Calu3 (cell line): ENCODE measurements around the gene TTC19. TPM values are rescaled to one million over a fixed set of nuclear protein-coding genes. Genes with fewer than 3 reads are reported as not detected.

Experiments used
- BruUV-seq: library from RNA; stranded (reverse); fragments of 400-500 nt; replicated peaks from 2 replicates; lab custom pipeline; 2021; lab: Mats Ljungman, UMichigan
- CTCF ChIA-PET: fragments of 300-600 bp; sonication (Branson Sonifier 250); formaldehyde crosslinking; loops from one replicate; lab custom pipeline; 2022; ENCODE audit warnings: antibody characterized with exemption; lab: Charles Lee
- DNase-seq: peaks from one replicate; pipeline ENCODE4 v3.0.0; 2022
- H3K27ac Mint-ChIP-seq: one replicate; pipeline ENCODE4 v1.8.0; 2022; ENCODE audit warnings: mixed read lengths; ENCODE audit not compliant: unreplicated experiment
- H3K27me3 Mint-ChIP-seq: one replicate; pipeline ENCODE4 v1.8.0; 2022; ENCODE audit warnings: mixed read lengths; ENCODE audit not compliant: unreplicated experiment
- H3K36me3 Mint-ChIP-seq: one replicate; pipeline ENCODE4 v1.8.0; 2022; ENCODE audit warnings: mild to moderate bottlenecking, moderate library complexity, mixed read lengths; ENCODE audit not compliant: insufficient read depth, unreplicated experiment
- H3K4me1 Mint-ChIP-seq: one replicate; pipeline ENCODE4 v1.8.0; 2022; ENCODE audit warnings: mild to moderate bottlenecking, low read depth, mixed read lengths; ENCODE audit not compliant: unreplicated experiment
- H3K4me3 Mint-ChIP-seq: one replicate; pipeline ENCODE4 v1.8.0; 2022; ENCODE audit warnings: mild to moderate bottlenecking, low read depth, moderate library complexity, mixed read lengths; ENCODE audit not compliant: unreplicated experiment
- H3K9me3 Mint-ChIP-seq: one replicate; pipeline ENCODE4 v1.8.0; 2022; ENCODE audit warnings: low read depth, mixed read lengths; ENCODE audit not compliant: unreplicated experiment
- CTCF ChIP-seq: fragments of 200-600 bp; IDR thresholded peaks from one replicate; pipeline ENCODE4 v1.8.0; 2022; ENCODE audit warnings: antibody characterized with exemption; ENCODE audit not compliant: unreplicated experiment
- intact Hi-C: fragments of 100-400 bp; cut with micrococcal nuclease; formaldehyde crosslinking; loops from one replicate; pipeline ENCODE4 v1.10.0; 2022; ENCODE audit not compliant: unreplicated experiment
- total RNA-seq: library from RNA; stranded (reverse); gene quantifications from 2 replicates; pipeline ENCODE4 v1.2.3, GENCODE V29; 2022

TTC19 gene
- total RNA-seq, 1 experiment from 2014 or later: 30.3 TPM

GRCh38 chr17:15957608-15958307 is 41.9 kb upstream of the TTC19 start:
- CTCF ChIA-PET: interaction anchor here (1.9 kb wide), 1 partner anchor 13 kb away, joined by 11 read pairs; the partner anchor contains the start of gene ADORA2B
- no TSS peak for BruUV-seq
- intact Hi-C loops: no loop called here

GRCh38 chr17:15958484-15958854 is 41.2 kb upstream of the TTC19 start:
- Mint-ChIP-seq H3K4me3 (peak overlapping the region; percentile 17), H3K36me3 (peaks cover 42% of the 10 kb centered on the region), H3K27me3 (no peaks in the 10 kb centered on the region), H3K9me3 (no peaks in the 10 kb centered on the region), H3K4me1 (peaks cover 42% of the 10 kb centered on the region), H3K27ac (peak overlapping the region; percentile 88)
- BruUV-seq: no TSS peak
- TF ChIP-seq CTCF: no peak
- intact Hi-C loops: no loop called here
- no peak for DNase-seq
- CTCF ChIA-PET: interaction anchor here (1.9 kb wide), 1 partner anchor 13 kb away, joined by 11 read pairs; the partner anchor contains the start of gene ADORA2B

More at GRCh38 chr17:15957608-15958307, 41.9 kb upstream of the TTC19 start:
- peaks cover 42% of the 10 kb centered on the region for H3K4me1 Mint-ChIP-seq
- no peak for TF ChIP-seq CTCF
- peak overlapping the region; percentile 35 for H3K4me3 Mint-ChIP-seq
- H3K9me3 Mint-ChIP-seq: no peaks in the 10 kb centered on the region
- peak overlapping the region; percentile 88 for H3K27ac Mint-ChIP-seq
- DNase-seq: no peak
- H3K27me3 Mint-ChIP-seq: no peaks in the 10 kb centered on the region
- H3K36me3 Mint-ChIP-seq: peaks cover 48% of the 10 kb centered on the region

GRCh38 chr17:15963670-15964110 is 35.9 kb upstream of the TTC19 start:
- Mint-ChIP-seq H3K27me3 (no peaks in the 10 kb centered on the region), H3K36me3 (peaks cover 12% of the 10 kb centered on the region), H3K27ac (peak overlapping the region; percentile 27), H3K4me3 (no peak overlapping the region), H3K9me3 (no peaks in the 10 kb centered on the region), H3K4me1 (peaks cover 40% of the 10 kb centered on the region)
- intact Hi-C loops: no loop called here
- no TSS peak for BruUV-seq
- TF ChIP-seq CTCF: no peak
- DNase-seq: no peak
- CTCF ChIA-PET: interaction anchor here (0.6 to 0.7 kb wide), 2 partner anchors 9 to 489 kb away, joined by 3 to 5 read pairs; no protein-coding TSS in a partner anchor

GRCh38 chr17:15965528-15965927 is 34.1 kb upstream of the TTC19 start:
- intact Hi-C loops: no loop called here
- Mint-ChIP-seq H3K27me3 (no peaks in the 10 kb centered on the region), H3K27ac (peak overlapping the region; percentile 82), H3K4me1 (peaks cover 48% of the 10 kb centered on the region), H3K9me3 (no peaks in the 10 kb centered on the region), H3K4me3 (no peak overlapping the region), H3K36me3 (peaks cover 13% of the 10 kb centered on the region)
- DNase-seq: no peak
- TF ChIP-seq CTCF: no peak
- CTCF ChIA-PET: interaction anchor here (1.8 kb wide), 1 partner anchor 34 kb away, joined by 4 read pairs; the partner anchor contains the start of genes TTC19 and ZSWIM7
- BruUV-seq: no TSS peak
